HepG2 (cell line): ENCODE data around the gene CARMIL1. TPM values are rescaled to one million over a fixed set of nuclear protein-coding genes. Genes with fewer than 3 reads are reported as not detected.

ENCODE experiments used
- ATAC-seq: fragments of 200-7000 bp; cut with Tn5 transposase; 3 replicates; pipeline ENCODE4 v1.9.1; 2020; ENCODE audit warnings: mild to moderate bottlenecking, moderate library complexity
- BruUV-seq: library from RNA; stranded (reverse); fragments of 400-500 nt; replicated peaks from 2 replicates; lab custom pipeline; 2021; lab: Mats Ljungman, UMichigan
- CTCF ChIA-PET: fragments of 300-600 bp; formaldehyde crosslinking; extraction: SDS; loops from one replicate; lab custom pipeline; 2021; ENCODE audit warnings: low total read pairs, inconsistent platforms, low intra/inter-chr PET ratio; lab: Yijun Ruan, JAX
- POLR2A ChIA-PET: fragments of 350-600 bp; sonication (Branson Sonifier 250); formaldehyde crosslinking; loops from one replicate; lab custom pipeline; 2020; ENCODE audit warnings: antibody characterized with exemption, inconsistent platforms; lab: Yijun Ruan, JAX
- DNase-seq: peaks from one replicate; pipeline ENCODE4 v3.0.0-alpha.2; 2015; ENCODE audit warnings: low spot score
- FAIRE-seq: peaks from 3 replicates; lab custom pipeline; 2011; peaks lifted over from hg19 to GRCh38; lab: Jason Lieb, UNC
- H2AFZ ChIP-seq: one replicate; pipeline ENCODE4 v1.6.1; 2011; ENCODE audit warnings: low read length, inconsistent platforms
- H3K27ac ChIP-seq: fragments of 300-600 bp; 3 replicates; pipeline ENCODE4 v1.8.0; 2011; ENCODE audit warnings: mixed run types, mild to moderate bottlenecking, mixed read lengths, low read length, inconsistent platforms; ENCODE audit not compliant: insufficient read depth; ENCODE audit errors: extremely low read length
- H3K27me3 ChIP-seq, 2 experiments: fragments of 200-600 bp in 1 of 2; 2 replicates in 1 of 2; 3 replicates in 1 of 2; pipeline versions ENCODE4 v1.6.0 to v1.8.0; 2011; ENCODE audit warnings: low read length in 2 of 2, mild to moderate bottlenecking in 2 of 2, moderate library complexity in 2 of 2, inconsistent platforms in 1 of 2; ENCODE audit not compliant: insufficient read depth in 2 of 2, control insufficient read depth in 1 of 2
- H3K36me3 ChIP-seq, 2 experiments: fragments of 200-600 bp in 1 of 2; replicated peaks in 1 of 2; 2 replicates in 1 of 2; 3 replicates in 1 of 2; pipeline versions ENCODE4 v1.5.1 to v1.8.0; 2011; ENCODE audit warnings: low read length in 2 of 2, inconsistent platforms in 1 of 2; ENCODE audit not compliant: insufficient read depth in 2 of 2, control insufficient read depth in 1 of 2
- H3K4me1 ChIP-seq: 2 replicates; pipeline ENCODE4 v1.5.1; 2012; ENCODE audit warnings: low read length, inconsistent platforms; ENCODE audit not compliant: insufficient read depth
- H3K4me2 ChIP-seq: 2 replicates; pipeline ENCODE4 v1.6.0; 2011; ENCODE audit warnings: low read depth, low read length, inconsistent platforms
- H3K4me3 ChIP-seq, 3 experiments: fragments of 200-600 bp in 1 of 3; sonication (generic), shearing (Covaris generic) in 1 of 3; replicated peaks in 1 of 3; 2 replicates each; pipeline ENCODE4 v1.5.1; 2011 to 2016; ENCODE audit warnings: low read length in 3 of 3, inconsistent platforms in 2 of 3, low read depth in 2 of 3, mild to moderate bottlenecking in 2 of 3, control low read depth in 1 of 3, mixed read lengths in 1 of 3; ENCODE audit not compliant: insufficient read depth in 1 of 3
- H3K79me2 ChIP-seq: one replicate; pipeline ENCODE4 v1.6.1; 2011; ENCODE audit warnings: low read length, inconsistent platforms; ENCODE audit not compliant: insufficient read depth
- H3K9ac ChIP-seq: 2 replicates; pipeline ENCODE4 v1.6.0; 2011; ENCODE audit warnings: mild to moderate bottlenecking, low read depth, low read length, inconsistent platforms; ENCODE audit not compliant: insufficient read depth
- H3K9me3 ChIP-seq: 2 replicates; pipeline ENCODE4 v1.5.1; 2012; ENCODE audit warnings: mild to moderate bottlenecking, low read length
- H4K20me1 ChIP-seq: 2 replicates; pipeline ENCODE4 v1.6.0; 2011; ENCODE audit warnings: inconsistent platforms, mild to moderate bottlenecking, low read length, moderate library complexity; ENCODE audit not compliant: insufficient read depth
- CEBPZ ChIP-seq: IDR thresholded peaks from 2 replicates; pipeline ENCODE4 v1.6.1; 2012; ENCODE audit warnings: low read length, improper control_type of control experiment
- DMAP1 ChIP-seq: IDR thresholded peaks from 2 replicates; pipeline ENCODE4 v1.6.1; 2016
- DPF2 ChIP-seq: sonication (generic); formaldehyde crosslinking; IDR thresholded peaks from 2 replicates; pipeline ENCODE4 v1.4.0; 2020; ENCODE audit warnings: mild to moderate bottlenecking, low read depth, missing genetic modification reagents, borderline replicate concordance
- JDP2 ChIP-seq: sonication (generic); formaldehyde crosslinking; IDR thresholded peaks from 2 replicates; pipeline ENCODE4 v1.8.1; 2022; ENCODE audit warnings: missing genetic modification reagents, borderline replicate concordance
- KDM2A ChIP-seq: sonication (generic); formaldehyde crosslinking; IDR thresholded peaks from 2 replicates; pipeline ENCODE4 v1.4.0; 2020; ENCODE audit warnings: low read depth, missing genetic modification reagents, borderline replicate concordance
- NCOA1 ChIP-seq: sonication (generic); formaldehyde crosslinking; IDR thresholded peaks from 2 replicates; pipeline ENCODE4 v1.9.0; 2021; ENCODE audit warnings: missing genetic modification reagents
- PRDM10 ChIP-seq: sonication (generic); formaldehyde crosslinking; IDR thresholded peaks from 2 replicates; pipeline ENCODE4 v1.4.0; 2020; ENCODE audit warnings: low read depth, missing genetic modification reagents
- RFX3 ChIP-seq: IDR thresholded peaks from 2 replicates; pipeline ENCODE4 v1.6.1; 2016; ENCODE audit warnings: missing biosample characterization, missing genetic modification reagents
- SNAPC2 ChIP-seq: sonication (generic); formaldehyde crosslinking; IDR thresholded peaks from 2 replicates; pipeline ENCODE4 v1.8.1; 2022; ENCODE audit warnings: mild to moderate bottlenecking, missing genetic modification reagents
- ZFP90 ChIP-seq: sonication (generic); formaldehyde crosslinking; IDR thresholded peaks from 2 replicates; pipeline ENCODE4 v1.8.0; 2022; ENCODE audit warnings: missing genetic modification reagents, mild to moderate bottlenecking, inconsistent platforms, borderline replicate concordance
- ZNF337 ChIP-seq: sonication (generic); formaldehyde crosslinking; IDR thresholded peaks from 2 replicates; pipeline ENCODE4 v1.5.1; 2020; ENCODE audit warnings: missing genetic modification reagents, low read depth, mild to moderate bottlenecking, borderline replicate concordance
- ZNF781 ChIP-seq: sonication (generic); formaldehyde crosslinking; IDR thresholded peaks from 2 replicates; pipeline ENCODE4 v1.5.1; 2020; ENCODE audit warnings: borderline replicate concordance, mild to moderate bottlenecking, missing genetic modification reagents; ENCODE audit errors: not compliant biosample characterization
- WGBS: methylation state at CpG from one replicate; pipeline ENCODE4 v1.1.6; 2017; ENCODE audit warnings: low lambda C conversion rate; 5-methylcytosine and 5-hydroxymethylcytosine counted together
- in situ Hi-C: cut with HindIII; loops from 2 replicates; pipeline ENCODE4 v1.10.0; 2017; ENCODE audit warnings: low pct_unique_long_range_greater_than_20kb; ENCODE audit not compliant: extremely low pct_ligation_motif_present
- intact Hi-C: fragments of 100-400 bp; cut with micrococcal nuclease; formaldehyde crosslinking; loops from one replicate; pipeline ENCODE4 v1.10.0; 2022; ENCODE audit not compliant: unreplicated experiment
- polyA plus RNA-seq, 8 experiments: library from polyadenylated mRNA; depleted of rRNA in 3 of 8; stranded (reverse) in 7 of 8; unstranded in 1 of 8; fragments of >200 nt; fragmentation: Illumina TruSeq in 4 of 8; extraction: Trizol in 4 of 8; gene quantifications; 2 replicates each; pipeline versions ENCODE4 v1.2.1 to v1.2.3, GENCODE V29; 2011 to 2016; ENCODE audit warnings: low read depth in 4 of 8, missing spikeins in 1 of 8, mixed read lengths in 1 of 8; ENCODE audit not compliant: insufficient read depth in 1 of 8
- total RNA-seq, 5 experiments: library from RNA; depleted of rRNA; stranded (reverse); fragments of >200 nt; fragmentation: Illumina TruSeq; extraction: Trizol; gene quantifications; 2 replicates each; pipeline ENCODE4 v1.2.3, GENCODE V29; 2016; ENCODE audit warnings: low read depth in 1 of 5

The CARMIL1 gene
- total and polyA plus RNA-seq, 2 of the 13 experiments (the other 11 are each of a cell fraction or from before 2014, with no cell fraction given) = 1.8 to 2.6 TPM

DNA sequence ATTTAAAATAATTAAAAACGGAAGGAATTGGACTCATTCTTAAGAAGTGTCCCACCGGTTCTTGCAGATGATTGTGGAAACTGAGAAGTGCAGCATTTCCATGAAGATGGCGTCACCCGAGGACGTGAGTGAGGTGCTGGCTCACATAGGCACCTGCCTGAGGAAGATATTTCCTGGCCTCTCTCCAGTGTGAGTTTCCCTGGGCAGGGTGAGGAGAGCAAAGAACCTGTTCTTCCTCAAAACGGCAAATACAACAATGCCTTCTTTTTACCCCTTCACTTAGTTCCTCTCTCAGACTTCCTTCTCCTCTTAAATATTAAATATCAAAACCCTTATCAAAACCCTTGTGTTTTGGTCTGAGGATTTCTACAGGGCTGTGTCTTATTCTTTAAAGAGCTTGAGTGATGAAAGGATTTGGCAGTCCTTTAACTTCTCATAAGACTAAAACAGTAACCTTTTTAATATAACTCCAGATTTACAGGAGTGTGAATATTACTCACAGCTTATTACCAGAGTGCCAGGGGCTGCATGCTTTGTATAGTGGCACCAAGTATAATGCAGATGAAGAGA lies 156.3 kb downstream of the CARMIL1 start:
- Histone ChIP-seq H3K9me3 (no peaks in the 10 kb centered on the region), H3K36me3 (no peaks in the 10 kb centered on the region), H4K20me1 (no peaks in the 10 kb centered on the region), H3K27me3 (no peaks in the 10 kb centered on the region), H3K79me2 (no peaks in the 10 kb centered on the region), H2AFZ (no peak overlapping the region), H3K27ac (no peak overlapping the region), H3K4me3 (no peak overlapping the region), H3K9ac (no peak overlapping the region), H3K4me1 (no peaks in the 10 kb centered on the region), H3K4me2 (no peak overlapping the region)
- BruUV-seq = no TSS peak
- ChIA-PET CTCF (no interaction called here), POLR2A (no interaction called here)
- ATAC-seq (no peak), FAIRE-seq (no peak), DNase-seq (no peak)
- WGBS = 73% methylated on average over 6 of the region's 6 CpGs
- TF ChIP-seq PRDM10 = no peak
- intact Hi-C loops = no loop called here
- in situ Hi-C loops = no loop called here

DNA sequence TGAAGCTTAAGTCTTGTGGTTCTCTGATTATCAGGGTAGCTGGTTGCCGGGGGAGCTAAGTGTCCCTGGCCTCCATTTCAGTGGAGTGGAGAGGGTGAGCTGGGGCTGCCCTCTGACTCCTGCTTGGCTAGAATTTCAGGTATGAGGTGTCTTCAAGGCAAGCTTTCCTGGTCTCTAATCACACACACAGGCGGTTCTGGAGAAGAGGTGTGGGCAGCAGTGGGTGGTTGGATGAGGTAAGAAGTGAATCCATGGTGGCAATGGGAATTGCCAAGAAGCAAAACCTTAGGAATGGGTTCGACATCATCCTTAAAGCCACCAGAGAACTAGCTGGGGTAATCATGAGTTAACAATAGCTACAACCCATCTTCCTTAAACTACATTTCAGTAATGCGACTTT lies 157.6 kb downstream of the CARMIL1 start:
- WGBS = 59% methylated on average over 4 of the region's 4 CpGs
- Histone ChIP-seq H3K4me1 (no peaks in the 10 kb centered on the region), H3K36me3 (no peaks in the 10 kb centered on the region), H3K9ac (no peak overlapping the region), H3K27me3 (no peaks in the 10 kb centered on the region), H3K27ac (no peak overlapping the region), H3K4me3 (no peak overlapping the region), H2AFZ (no peak overlapping the region), H4K20me1 (no peaks in the 10 kb centered on the region), H3K79me2 (no peaks in the 10 kb centered on the region), H3K4me2 (no peak overlapping the region), H3K9me3 (no peaks in the 10 kb centered on the region)
- DNase-seq (no peak), FAIRE-seq (no peak), ATAC-seq (no peak)
- BruUV-seq = no TSS peak
- POLR2A ChIA-PET = no interaction called here
- in situ Hi-C loops (no loop called here), intact Hi-C loops (no loop called here)
- CTCF ChIA-PET = no interaction called here
- no peak for TF ChIP-seq ZNF337
- no peak for TF ChIP-seq ZNF781
- TF ChIP-seq JDP2 (CRISPR knock-in tag) = no peak
- TF ChIP-seq DMAP1 (CRISPR knock-in tag) = no peak
- TF ChIP-seq NCOA1 (CRISPR knock-in tag) = no peak
- TF ChIP-seq SNAPC2 (CRISPR knock-in tag) = no peak
- no peak for TF ChIP-seq CEBPZ
- TF ChIP-seq DPF2 (CRISPR knock-in tag) = no peak
- TF ChIP-seq KDM2A (CRISPR knock-in tag) = no peak
- no peak for TF ChIP-seq RFX3 (CRISPR knock-in tag)
- no peak for TF ChIP-seq ZFP90 (CRISPR knock-in tag)
